Measurements from ENCODE around the gene OLFM3. TPM values are rescaled to one million over a fixed set of nuclear protein-coding genes. Genes with fewer than 3 reads are reported as not detected.

Gene OLFM3
- total RNA-seq, 4 donors from 2014 or later, result not detected

DNA sequence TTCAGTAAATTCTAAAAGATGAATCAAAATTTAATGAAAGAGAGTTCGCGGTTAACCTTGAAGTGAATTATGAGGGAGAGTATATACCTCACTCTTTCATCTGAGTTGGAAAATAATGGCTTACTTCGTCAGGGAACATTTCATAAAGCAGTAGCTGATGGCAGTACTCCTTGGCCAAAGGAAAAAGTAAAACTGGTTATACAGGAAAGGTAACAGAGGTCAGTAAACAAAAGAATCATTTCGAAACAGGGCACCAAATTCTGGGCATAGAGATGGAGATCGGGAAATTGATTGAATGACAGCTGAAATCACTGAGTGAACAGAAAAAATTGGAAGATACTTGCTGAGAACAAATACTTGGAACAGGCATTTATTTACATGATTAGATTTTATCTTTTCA lies 199.0 kb downstream of the OLFM3 start:
- DNase-seq (ENCODE audit: low spot score) (no peak), ATAC-seq (ENCODE audit: low FRiP score) (no peak)
- TF ChIP-seq, protein P1, sequence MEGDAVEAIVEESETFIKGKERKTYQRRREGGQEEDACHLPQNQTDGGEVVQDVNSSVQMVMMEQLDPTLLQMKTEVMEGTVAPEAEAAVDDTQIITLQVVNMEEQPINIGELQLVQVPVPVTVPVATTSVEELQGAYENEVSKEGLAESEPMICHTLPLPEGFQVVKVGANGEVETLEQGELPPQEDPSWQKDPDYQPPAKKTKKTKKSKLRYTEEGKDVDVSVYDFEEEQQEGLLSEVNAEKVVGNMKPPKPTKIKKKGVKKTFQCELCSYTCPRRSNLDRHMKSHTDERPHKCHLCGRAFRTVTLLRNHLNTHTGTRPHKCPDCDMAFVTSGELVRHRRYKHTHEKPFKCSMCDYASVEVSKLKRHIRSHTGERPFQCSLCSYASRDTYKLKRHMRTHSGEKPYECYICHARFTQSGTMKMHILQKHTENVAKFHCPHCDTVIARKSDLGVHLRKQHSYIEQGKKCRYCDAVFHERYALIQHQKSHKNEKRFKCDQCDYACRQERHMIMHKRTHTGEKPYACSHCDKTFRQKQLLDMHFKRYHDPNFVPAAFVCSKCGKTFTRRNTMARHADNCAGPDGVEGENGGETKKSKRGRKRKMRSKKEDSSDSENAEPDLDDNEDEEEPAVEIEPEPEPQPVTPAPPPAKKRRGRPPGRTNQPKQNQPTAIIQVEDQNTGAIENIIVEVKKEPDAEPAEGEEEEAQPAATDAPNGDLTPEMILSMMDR (IDR thresholded peaks at IDR 0.05), result no peak

DNA sequence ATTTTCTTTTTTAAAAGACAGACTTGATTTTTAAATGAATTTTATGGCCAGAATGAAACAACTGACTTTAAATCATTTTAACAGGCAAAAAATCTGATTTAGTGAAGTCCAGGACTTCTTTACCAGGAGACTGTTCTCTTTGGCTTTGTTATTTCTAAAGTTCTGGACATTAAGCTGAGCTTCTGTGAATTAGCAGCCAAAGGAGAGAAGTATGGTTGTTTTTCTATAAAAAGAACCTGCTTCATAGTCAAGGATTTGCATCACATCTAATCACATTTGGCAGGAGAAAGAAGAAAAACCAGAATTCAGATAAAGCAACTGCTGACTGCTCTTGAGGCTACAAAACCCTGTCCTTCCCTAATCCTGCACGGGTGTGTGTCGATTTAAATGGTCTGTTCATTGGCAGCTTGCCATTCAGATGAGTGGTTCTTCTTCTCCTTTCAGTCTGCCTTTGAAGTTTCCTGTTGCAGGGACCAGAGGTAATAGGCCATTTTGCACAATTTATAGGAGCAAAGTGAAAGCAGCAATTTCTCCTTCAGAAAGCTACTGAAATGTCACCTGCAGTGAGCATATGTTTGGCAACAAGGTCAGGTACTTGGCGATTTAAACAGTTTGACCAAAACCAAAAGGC lies 215.4 kb downstream of the OLFM3 start:
- TF ChIP-seq, protein P1 (IDR thresholded peaks at IDR 0.05), result no peak
- no peak for ATAC-seq (ENCODE audit: low FRiP score)
- no peak for DNase-seq (ENCODE audit: low spot score)

DNA sequence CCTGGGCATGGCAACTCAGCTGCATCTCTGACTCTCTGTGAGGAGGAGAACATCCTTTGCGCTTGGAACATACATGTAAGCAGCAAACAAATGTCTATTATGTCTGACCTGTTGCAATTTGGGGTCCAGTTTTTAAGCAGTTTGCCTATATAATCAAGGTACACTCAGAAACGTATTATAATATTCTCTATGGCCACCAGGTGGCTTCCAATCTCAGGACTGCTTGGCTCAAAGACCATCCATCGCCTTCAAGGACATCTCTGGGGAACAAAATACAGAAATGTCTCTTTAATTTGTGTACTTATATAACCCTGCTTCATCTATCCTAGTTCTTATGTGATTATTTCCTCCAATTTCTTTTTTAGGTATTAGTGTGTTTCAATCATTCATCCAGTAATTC lies 227.2 kb downstream of the OLFM3 start:
- DNase-seq (ENCODE audit: low spot score) (no peak), ATAC-seq (ENCODE audit: low FRiP score) (no peak)
- TF ChIP-seq, protein P1 (IDR thresholded peaks at IDR 0.05), result no peak

DNA sequence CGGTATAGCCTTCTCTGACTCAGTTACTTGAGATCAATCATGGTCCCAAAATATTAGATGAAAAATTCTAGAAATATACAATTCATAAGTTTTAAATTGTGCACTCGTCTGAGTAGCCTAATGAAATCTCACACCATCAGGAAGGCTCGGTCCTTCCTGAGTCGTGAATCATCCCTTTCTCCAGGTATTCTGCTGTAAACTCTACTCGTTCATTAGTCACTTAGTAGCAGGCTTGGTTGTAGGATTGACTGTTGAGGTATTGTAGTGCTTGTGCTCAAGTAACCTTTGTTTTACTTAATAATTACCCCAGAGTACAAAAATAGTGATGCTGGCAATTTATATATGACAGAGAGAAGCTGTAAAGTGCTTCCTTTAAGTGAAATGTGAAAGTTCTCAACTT lies 238.7 kb downstream of the OLFM3 start:
- TF ChIP-seq, protein P1 (IDR thresholded peaks at IDR 0.05), result no peak
- DNase-seq (ENCODE audit: low spot score) (no peak), ATAC-seq (ENCODE audit: low FRiP score) (no peak)

DNA sequence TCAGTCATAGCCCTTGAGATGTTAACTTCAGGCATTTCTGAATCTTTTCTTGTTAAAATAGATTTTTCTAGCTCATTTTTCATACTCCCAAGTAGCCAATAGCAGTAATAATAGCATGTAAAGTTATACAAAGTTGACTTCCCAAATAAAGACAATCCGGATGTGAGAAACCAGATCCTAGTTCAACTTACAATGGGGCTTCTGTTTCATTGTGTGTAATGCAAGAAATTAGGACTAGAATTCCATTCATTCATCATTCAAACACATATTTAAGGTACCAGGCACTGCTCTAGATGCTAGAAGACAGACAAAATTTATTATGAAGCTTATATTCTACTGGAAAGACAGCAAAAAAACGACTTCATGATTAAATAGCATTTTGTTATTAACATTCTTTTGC lies 240.3 kb downstream of the OLFM3 start:
- ATAC-seq (ENCODE audit: low FRiP score), result no peak
- TF ChIP-seq, protein P1 (IDR thresholded peaks at IDR 0.05), result no peak
- DNase-seq (ENCODE audit: low spot score), result no peak

Small RNA genes within 50 kb of the gene (small RNA-seq; reads per million reads assigned to genes)
- gene RNU6-352P, result not detected
